Testis (tissue), 3 donors: ENCODE results near the gene CA5A. TPM values are rescaled to one million over a fixed set of nuclear protein-coding genes. Genes with fewer than 3 reads are reported as not detected.

Experiments used
- DNase-seq: peaks from one replicate; pipeline ENCODE4 v3.0.0-alpha.2; 2019
- H3K27ac ChIP-seq, 2 donors: fragments of 200-600 bp; sonication (generic); one replicate each; pipeline ENCODE4 v1.5.1; 2019
- H3K27me3 ChIP-seq: fragments of 200-600 bp; sonication (generic); one replicate; pipeline ENCODE4 v1.5.1; 2019
- H3K36me3 ChIP-seq: fragments of 200-600 bp; sonication (generic); one replicate; pipeline ENCODE4 v1.5.1; 2017; ENCODE audit warnings: low read depth; ENCODE audit errors: missing control alignments
- H3K4me1 ChIP-seq: fragments of 200-600 bp; sonication (generic); one replicate; pipeline ENCODE4 v1.5.1; 2019
- H3K4me3 ChIP-seq, 2 donors: fragments of 200-600 bp; sonication (generic); one replicate each; pipeline ENCODE4 v1.5.1; 2017 to 2019
- H3K9me3 ChIP-seq: fragments of 200-600 bp; sonication (generic); one replicate; pipeline ENCODE4 v1.5.1; 2017
- CTCF ChIP-seq, 3 experiments: fragments of 450-650 bp in 2 of 3; fragments of 200-600 bp in 1 of 3; sonication (generic) in 1 of 3; IDR thresholded peaks; one replicate each; pipeline ENCODE4 v1.5.1; 2016 to 2019; ENCODE audit warnings: antibody characterized with exemption in 3 of 3, mild to moderate bottlenecking in 2 of 3, moderate library complexity in 1 of 3
- POLR2A ChIP-seq: fragments of 450-650 bp; IDR thresholded peaks from one replicate; pipeline ENCODE4 v1.6.1; 2017; ENCODE audit warnings: antibody characterized with exemption, mild to moderate bottlenecking, moderate library complexity
- WGBS, 2 donors: methylation state at CpG; one replicate each; pipeline ENCODE4 v1.1.5; 2018; 5-methylcytosine and 5-hydroxymethylcytosine counted together
- intact Hi-C: fragments of 100-400 bp; cut with DNase I; formaldehyde crosslinking; loops from one replicate; pipeline ENCODE4 v1.15.1; 2023; ENCODE audit warnings: low total_unique reads
- polyA plus RNA-seq: library from polyadenylated mRNA; stranded (reverse); fragments of 350-450 nt; fragmentation: Illumina TruSeq; extraction: RNeasy Lipid Tissue Mini Kit (QIAGEN cat#74804); gene quantifications from one replicate; pipeline ENCODE4 v1.2.3, GENCODE V29; 2014; ENCODE audit warnings: low read depth, low replicate concordance; ENCODE audit not compliant: insufficient read depth
- total RNA-seq, 2 donors: library from RNA; depleted of rRNA; stranded (reverse); fragments of >200 nt; gene quantifications; one replicate each; pipeline ENCODE4 v1.2.3, GENCODE V29; 2016

Gene CA5A
- total and polyA plus RNA-seq, 3 donors from 2014 or later = not detected

- H3K9me3 ChIP-seq = no peaks in the 10 kb centered on the region
- H3K27ac ChIP-seq = no peak overlapping the region
- no peak for TF ChIP-seq POLR2A
- no peak for TF ChIP-seq CTCF (IDR thresholded peaks at IDR 0.05)
- H3K4me1 ChIP-seq = peaks cover 16% of the 10 kb centered on the region
- 61 to 73% methylated on average over 4 of the region's 4 CpGs for WGBS, 2 donors
- no peaks in the 10 kb centered on the region for H3K36me3 ChIP-seq
- H3K27me3 ChIP-seq = no peaks in the 10 kb centered on the region
- intact Hi-C loops = no loop called here
- DNase-seq = no peak
- H3K4me3 ChIP-seq = no peak overlapping the region
These were observed 9.2 kb downstream of the CA5A start for GRCh38 chr16:87927195-87927562.

GRCh38 chr16:87926246-87927194 is 9.8 kb downstream of the CA5A start:
- Histone ChIP-seq H3K4me1 (peaks cover 15% of the 10 kb centered on the region), H3K4me3 (no peak overlapping the region), H3K27ac (no peak overlapping the region), H3K36me3 (no peaks in the 10 kb centered on the region), H3K27me3 (no peaks in the 10 kb centered on the region), H3K9me3 (no peaks in the 10 kb centered on the region)
- intact Hi-C loops = no loop called here
- TF ChIP-seq POLR2A = no peak
- no peak for TF ChIP-seq CTCF (IDR thresholded peaks at IDR 0.05)
- WGBS, 2 donors = 77% methylated on average over 40 to 44 of the region's 44 CpGs
- DNase-seq = no peak

GRCh38 chr16:87924811-87925670 is 11.3 kb downstream of the CA5A start:
- Histone ChIP-seq H3K4me3 (no peak overlapping the region), H3K27ac (no peak overlapping the region), H3K4me1 (peaks cover 15% of the 10 kb centered on the region), H3K9me3 (no peaks in the 10 kb centered on the region), H3K36me3 (no peaks in the 10 kb centered on the region), H3K27me3 (no peaks in the 10 kb centered on the region)
- 82 to 83% methylated on average over 23 to 26 of the region's 26 CpGs for WGBS, 2 donors
- TF ChIP-seq POLR2A (no peak), CTCF (IDR thresholded peaks at IDR 0.05) (no peak)
- intact Hi-C loops = no loop called here
- DNase-seq = no peak

- WGBS, 2 donors = 69 to 72% methylated on average over 23 to 27 of the region's 27 CpGs
- Histone ChIP-seq H3K9me3 (no peaks in the 10 kb centered on the region), H3K4me3 (no peak overlapping the region), H3K36me3 (no peaks in the 10 kb centered on the region), H3K4me1 (peaks cover 17% of the 10 kb centered on the region), H3K27ac (no peak overlapping the region), H3K27me3 (no peaks in the 10 kb centered on the region)
- no peak for DNase-seq
- TF ChIP-seq POLR2A (no peak), CTCF (IDR thresholded peaks at IDR 0.05) (no peak)
- intact Hi-C loops = no loop called here
These were observed 12.1 kb downstream of the CA5A start for GRCh38 chr16:87924041-87924810.
